A549 (cell line): Measurements from ENCODE around the gene DIAPH1.

Experiments used
- EP300 ChIP-seq, 2 experiments: fragments of >200 bp; sonication (Bioruptor Twin); formaldehyde crosslinking; IDR thresholded peaks; 2 replicates in 1 of 2; 3 replicates in 1 of 2; pipeline ENCODE4 v1.6.1; 2016 to 2017
- HOXB13 ChIP-seq: fragments of 250-450 bp; sonication (Bioruptor Pico); IDR thresholded peaks from 2 replicates; pipeline ENCODE4 v1.5.0; 2020; ENCODE audit warnings: low read depth, mild to moderate bottlenecking, moderate library complexity
- MYC ChIP-seq: IDR thresholded peaks from 2 replicates; pipeline ENCODE4 v1.6.1; 2012; ENCODE audit warnings: mild to moderate bottlenecking, inconsistent platforms, low read length, improper control_type of control experiment, borderline replicate concordance
- NFE2L2 ChIP-seq: fragments of 150-350 bp; conservative IDR thresholded peaks from 2 replicates; pipeline ENCODE4 v1.6.1; 2014; ENCODE audit warnings: low read length
- POLR2A ChIP-seq: IDR thresholded peaks from 2 replicates; pipeline ENCODE4 v1.6.1; 2012; ENCODE audit warnings: mild to moderate bottlenecking, low read length
- TP53 ChIP-seq: fragments of 250-450 bp; sonication (Bioruptor Pico); IDR thresholded peaks from 2 replicates; pipeline ENCODE4 v1.5.0; 2021; ENCODE audit warnings: mild to moderate bottlenecking, moderate library complexity
- TF ChIP-seq, protein P1 (sequence below): fragments of >200 bp; sonication (Bioruptor Twin); formaldehyde crosslinking; IDR thresholded peaks from 3 replicates; pipeline ENCODE4 v1.5.1; 2016
- TF ChIP-seq, protein P2 (sequence below): fragments of 250-450 bp; sonication (Bioruptor Pico); IDR thresholded peaks from 2 replicates; pipeline ENCODE4 v1.5.0; 2020; ENCODE audit warnings: low read depth, mild to moderate bottlenecking, moderate library complexity
- TF ChIP-seq, protein P3 (sequence below): IDR thresholded peaks from 2 replicates; pipeline ENCODE4 v1.6.1; 2012
- TF ChIP-seq, protein P4 (sequence below): fragments of 250-450 bp; sonication (Bioruptor Pico); IDR thresholded peaks from 2 replicates; pipeline ENCODE4 v1.5.0; 2021; ENCODE audit warnings: mild to moderate bottlenecking, moderate library complexity, borderline replicate concordance
- TF ChIP-seq, protein P5 (sequence below): IDR thresholded peaks from 2 replicates; pipeline ENCODE4 v1.6.1; 2012

DNA sequence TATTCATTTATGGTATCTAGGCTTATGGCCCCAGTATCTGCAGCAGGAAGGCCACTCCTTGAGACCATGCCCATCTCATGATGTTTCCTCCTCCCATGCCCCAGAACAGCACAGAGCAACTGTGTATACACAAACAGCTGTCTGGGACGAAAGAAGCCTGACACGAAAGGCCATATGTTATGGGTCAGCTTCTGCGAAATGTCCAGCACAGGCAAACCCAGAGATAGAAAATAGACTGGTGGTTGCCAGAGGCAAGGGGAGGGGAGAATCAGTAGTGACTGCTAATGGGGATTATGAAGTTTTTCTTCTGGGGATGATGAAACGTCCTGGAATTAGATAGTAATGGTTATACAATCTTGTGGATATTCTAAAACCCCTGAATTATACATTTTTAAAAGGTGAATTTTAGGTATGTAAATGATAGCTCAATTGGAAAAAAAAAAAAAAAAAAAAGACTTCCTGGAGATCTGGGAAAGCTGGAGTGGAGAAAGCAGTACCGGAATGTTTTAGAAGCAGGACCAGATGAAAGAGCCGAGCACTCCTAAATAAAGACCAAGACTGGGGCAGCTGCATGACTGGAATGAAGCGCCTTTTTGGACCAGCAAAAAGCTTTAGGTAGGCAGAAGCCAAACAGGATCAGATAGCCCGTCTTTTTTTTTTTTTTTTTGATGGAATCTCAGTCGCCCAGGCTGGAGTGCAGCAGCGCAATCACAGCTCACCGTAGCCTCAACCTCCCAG lies 100.8 kb downstream of the DIAPH1 start:
- TF ChIP-seq, protein P1, sequence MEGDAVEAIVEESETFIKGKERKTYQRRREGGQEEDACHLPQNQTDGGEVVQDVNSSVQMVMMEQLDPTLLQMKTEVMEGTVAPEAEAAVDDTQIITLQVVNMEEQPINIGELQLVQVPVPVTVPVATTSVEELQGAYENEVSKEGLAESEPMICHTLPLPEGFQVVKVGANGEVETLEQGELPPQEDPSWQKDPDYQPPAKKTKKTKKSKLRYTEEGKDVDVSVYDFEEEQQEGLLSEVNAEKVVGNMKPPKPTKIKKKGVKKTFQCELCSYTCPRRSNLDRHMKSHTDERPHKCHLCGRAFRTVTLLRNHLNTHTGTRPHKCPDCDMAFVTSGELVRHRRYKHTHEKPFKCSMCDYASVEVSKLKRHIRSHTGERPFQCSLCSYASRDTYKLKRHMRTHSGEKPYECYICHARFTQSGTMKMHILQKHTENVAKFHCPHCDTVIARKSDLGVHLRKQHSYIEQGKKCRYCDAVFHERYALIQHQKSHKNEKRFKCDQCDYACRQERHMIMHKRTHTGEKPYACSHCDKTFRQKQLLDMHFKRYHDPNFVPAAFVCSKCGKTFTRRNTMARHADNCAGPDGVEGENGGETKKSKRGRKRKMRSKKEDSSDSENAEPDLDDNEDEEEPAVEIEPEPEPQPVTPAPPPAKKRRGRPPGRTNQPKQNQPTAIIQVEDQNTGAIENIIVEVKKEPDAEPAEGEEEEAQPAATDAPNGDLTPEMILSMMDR = no peak
- TF ChIP-seq, protein P2, sequence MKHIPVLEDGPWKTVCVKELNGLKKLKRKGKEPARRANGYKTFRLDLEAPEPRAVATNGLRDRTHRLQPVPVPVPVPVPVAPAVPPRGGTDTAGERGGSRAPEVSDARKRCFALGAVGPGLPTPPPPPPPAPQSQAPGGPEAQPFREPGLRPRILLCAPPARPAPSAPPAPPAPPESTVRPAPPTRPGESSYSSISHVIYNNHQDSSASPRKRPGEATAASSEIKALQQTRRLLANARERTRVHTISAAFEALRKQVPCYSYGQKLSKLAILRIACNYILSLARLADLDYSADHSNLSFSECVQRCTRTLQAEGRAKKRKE = no peak
- TF ChIP-seq MYC (no peak), HOXB13 (CRISPR knock-in tag) (no peak), POLR2A (no peak), NFE2L2 (no peak), EP300 (IDR thresholded peaks at IDR 0.05) (no peak), TP53 (CRISPR knock-in tag) (no peak)
- TF ChIP-seq, protein P3, sequence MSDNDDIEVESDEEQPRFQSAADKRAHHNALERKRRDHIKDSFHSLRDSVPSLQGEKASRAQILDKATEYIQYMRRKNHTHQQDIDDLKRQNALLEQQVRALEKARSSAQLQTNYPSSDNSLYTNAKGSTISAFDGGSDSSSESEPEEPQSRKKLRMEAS = no peak
- TF ChIP-seq, protein P4, sequence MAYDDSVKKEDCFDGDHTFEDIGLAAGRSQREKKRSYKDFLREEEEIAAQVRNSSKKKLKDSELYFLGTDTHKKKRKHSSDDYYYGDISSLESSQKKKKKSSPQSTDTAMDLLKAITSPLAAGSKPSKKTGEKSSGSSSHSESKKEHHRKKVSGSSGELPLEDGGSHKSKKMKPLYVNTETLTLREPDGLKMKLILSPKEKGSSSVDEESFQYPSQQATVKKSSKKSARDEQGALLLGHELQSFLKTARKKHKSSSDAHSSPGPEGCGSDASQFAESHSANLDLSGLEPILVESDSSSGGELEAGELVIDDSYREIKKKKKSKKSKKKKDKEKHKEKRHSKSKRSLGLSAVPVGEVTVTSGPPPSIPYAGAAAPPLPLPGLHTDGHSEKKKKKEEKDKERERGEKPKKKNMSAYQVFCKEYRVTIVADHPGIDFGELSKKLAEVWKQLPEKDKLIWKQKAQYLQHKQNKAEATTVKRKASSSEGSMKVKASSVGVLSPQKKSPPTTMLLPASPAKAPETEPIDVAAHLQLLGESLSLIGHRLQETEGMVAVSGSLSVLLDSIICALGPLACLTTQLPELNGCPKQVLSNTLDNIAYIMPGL (CRISPR knock-in tag) = no peak
- TF ChIP-seq, protein P5, sequence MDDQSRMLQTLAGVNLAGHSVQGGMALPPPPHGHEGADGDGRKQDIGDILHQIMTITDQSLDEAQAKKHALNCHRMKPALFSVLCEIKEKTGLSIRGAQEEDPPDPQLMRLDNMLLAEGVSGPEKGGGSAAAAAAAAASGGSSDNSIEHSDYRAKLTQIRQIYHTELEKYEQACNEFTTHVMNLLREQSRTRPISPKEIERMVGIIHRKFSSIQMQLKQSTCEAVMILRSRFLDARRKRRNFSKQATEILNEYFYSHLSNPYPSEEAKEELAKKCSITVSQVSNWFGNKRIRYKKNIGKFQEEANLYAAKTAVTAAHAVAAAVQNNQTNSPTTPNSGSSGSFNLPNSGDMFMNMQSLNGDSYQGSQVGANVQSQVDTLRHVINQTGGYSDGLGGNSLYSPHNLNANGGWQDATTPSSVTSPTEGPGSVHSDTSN = no peak
